Natural killer cell (primary cell): ENCODE measurements around the gene ZCCHC10. TPM values are rescaled to one million over a fixed set of nuclear protein-coding genes. Genes with fewer than 3 reads are reported as not detected.
"Not testable (repeated sequence)": the region's sequence is repeated elsewhere in the genome, so short reads cannot be mapped to it uniquely, and the experiment has no call there.

ENCODE experiments used
- ATAC-seq, 3 donors: fragments of 150-1000 bp in 2 of 3; fragments of 200-7000 bp in 1 of 3; cut with Tn5 transposase; 1 replicate in 1 of 3; 2 replicates in 2 of 3; pipeline ENCODE4 v1.10.0; 2021; ENCODE audit warnings: mild to moderate bottlenecking in 2 of 3, moderate library complexity in 2 of 3
- DNase-seq, 2 donors: peaks; one replicate each; pipeline versions ENCODE4 v3.0.0 to v3.0.0-alpha.2; 2013 to 2021; ENCODE audit warnings: mixed read lengths in 1 of 2
- H3K27ac ChIP-seq: one replicate; pipeline ENCODE4 v1.5.1; 2013; ENCODE audit warnings: mild to moderate bottlenecking, low read length
- H3K27me3 ChIP-seq: one replicate; pipeline ENCODE4 v1.6.1; 2013; ENCODE audit warnings: low read length; ENCODE audit not compliant: control insufficient read depth, insufficient read depth
- H3K36me3 ChIP-seq: one replicate; pipeline ENCODE4 v1.6.1; 2013; ENCODE audit warnings: low read length; ENCODE audit not compliant: control insufficient read depth, insufficient read depth
- H3K4me1 ChIP-seq: one replicate; pipeline ENCODE4 v1.6.1; 2013; ENCODE audit warnings: low read length; ENCODE audit not compliant: control insufficient read depth, insufficient read depth
- H3K4me3 ChIP-seq: one replicate; pipeline ENCODE4 v1.5.1; 2013; ENCODE audit warnings: low read length
- H3K9me3 ChIP-seq: one replicate; pipeline ENCODE4 v1.6.1; 2013; ENCODE audit warnings: low read length; ENCODE audit not compliant: control insufficient read depth, insufficient read depth
- H3K27ac Mint-ChIP-seq, 2 donors: one replicate each; pipeline ENCODE4 v1.8.0; 2022; ENCODE audit warnings: mild to moderate bottlenecking in 2 of 2, mixed read lengths in 2 of 2, moderate library complexity in 1 of 2
- H3K27me3 Mint-ChIP-seq, 2 donors: one replicate each; pipeline ENCODE4 v1.8.0; 2022; ENCODE audit warnings: low read depth in 2 of 2, mixed read lengths in 2 of 2
- H3K36me3 Mint-ChIP-seq: one replicate; pipeline ENCODE4 v1.8.0; 2022; ENCODE audit warnings: mixed read lengths
- H3K4me1 Mint-ChIP-seq, 2 donors: one replicate each; pipeline ENCODE4 v1.8.0; 2022; ENCODE audit warnings: mixed read lengths in 2 of 2
- H3K4me3 Mint-ChIP-seq: one replicate; pipeline ENCODE4 v1.8.0; 2022; ENCODE audit warnings: mild to moderate bottlenecking, moderate library complexity, mixed read lengths
- H3K9me3 Mint-ChIP-seq, 2 donors: one replicate each; pipeline ENCODE4 v1.8.0; 2022; ENCODE audit warnings: mixed read lengths in 2 of 2
- CTCF ChIP-seq: fragments of 200-600 bp; IDR thresholded peaks from one replicate; pipeline ENCODE4 v1.8.0; 2022; ENCODE audit warnings: antibody characterized with exemption
- WGBS: methylation state at CpG from one replicate; pipeline ENCODE4 v1.1.7; 2013; ENCODE audit warnings: missing lambda C conversion rate; ENCODE audit not compliant: insufficient coverage; 5-methylcytosine and 5-hydroxymethylcytosine counted together
- intact Hi-C: fragments of 100-400 bp; cut with micrococcal nuclease; formaldehyde crosslinking; loops from one replicate; pipeline ENCODE4 v1.14.2; 2022
- total RNA-seq, 4 donors: library from RNA; stranded (reverse); fragments of 120-200 nt in 1 of 4; gene quantifications; one replicate each; pipeline versions ENCODE4 v1.2.3 to v1.2.4, GENCODE V29; 2013 to 2022

ZCCHC10 gene
- total RNA-seq, 3 donors from 2014 or later (not counting 1 experiment from before 2014, with no cell fraction given): 18.4 to 20.5 (median 20.4) TPM

DNA sequence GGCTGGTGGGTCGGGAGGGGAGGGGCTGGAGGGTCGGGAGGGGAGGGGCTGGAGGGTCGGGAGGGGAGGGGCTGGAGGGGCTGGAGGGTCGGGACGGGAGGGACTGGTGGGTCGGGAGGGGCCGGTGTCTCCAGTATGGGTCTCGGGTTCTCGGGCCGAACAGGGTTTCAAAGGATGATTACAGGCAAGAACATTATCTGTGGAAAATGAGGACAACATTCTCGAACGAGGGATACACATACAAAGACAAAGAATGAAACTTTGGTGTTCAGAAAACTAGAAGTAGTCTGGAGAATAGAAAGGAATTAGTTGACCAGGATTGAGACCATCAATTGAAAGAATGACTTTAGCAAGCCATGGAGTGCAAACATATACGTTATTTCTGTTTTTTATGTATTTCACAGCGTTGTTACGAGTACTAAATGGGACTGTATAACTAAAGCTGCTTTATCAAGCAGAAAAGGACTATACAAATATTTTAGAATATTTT, 360 bp upstream of the ZCCHC10 start:
- 6% methylated on average over 14 of the region's 15 CpGs for WGBS
- Mint-ChIP-seq H3K36me3 (no peaks in the 10 kb centered on the region), H3K4me3 (peak overlapping the region; percentile 97)

DNA sequence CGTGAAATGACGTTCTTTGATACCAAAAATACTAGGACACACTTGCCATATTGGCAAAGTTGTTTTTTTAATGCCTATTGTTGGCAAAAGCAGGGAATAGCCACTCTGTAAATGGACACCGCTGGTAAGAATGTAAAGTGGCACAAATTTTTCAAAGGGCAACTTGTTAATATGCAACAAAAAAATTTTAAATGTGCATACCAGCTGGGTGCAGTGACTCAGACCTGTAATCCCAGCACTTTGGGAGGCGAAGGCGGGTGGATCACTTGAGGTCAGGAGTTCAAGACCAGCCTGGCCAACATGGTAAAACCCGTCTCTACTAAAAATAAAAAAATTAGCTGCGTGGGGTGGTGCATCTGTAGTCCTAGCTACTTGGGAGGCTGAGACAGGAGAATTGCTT, 6.9 kb downstream of the ZCCHC10 start:
- H3K4me1 ChIP-seq, H3K36me3 Mint-ChIP-seq, H3K27ac Mint-ChIP-seq, H3K4me3 ChIP-seq, H3K27me3 ChIP-seq, intact Hi-C loops, DNase-seq, H3K27me3 Mint-ChIP-seq, H3K9me3 Mint-ChIP-seq, H3K27ac ChIP-seq, H3K4me3 Mint-ChIP-seq, ATAC-seq, H3K9me3 ChIP-seq: not testable (repeated sequence)
- H3K4me1 Mint-ChIP-seq: peaks cover 10 to 12% of the 10 kb centered on the region in 2 donors
- peaks cover 25% of the 10 kb centered on the region for H3K36me3 ChIP-seq
- WGBS: 94% methylated on average over 7 of the region's 7 CpGs

More for the DNA sequence above, 360 bp upstream of the ZCCHC10 start:
- Mint-ChIP-seq H3K27ac (peak overlapping the region; percentile 96), H3K27me3 (no peaks in the 10 kb centered on the region), H3K9me3 (no peaks in the 10 kb centered on the region), H3K4me1 (peaks cover 16 to 21% of the 10 kb centered on the region in 2 donors)
- DNase-seq (no peak), ATAC-seq (no peak)
- H3K27me3 ChIP-seq: no peaks in the 10 kb centered on the region
- peak overlapping the region; percentile 99 for H3K4me3 ChIP-seq
- TF ChIP-seq CTCF: no peak
- no peaks in the 10 kb centered on the region for H3K36me3 ChIP-seq
- intact Hi-C loops: loop anchor here (1.0 kb wide), 2 partner anchors 25 to 63 kb away; partner anchors contain the start of gene AFF4
- H3K4me1 ChIP-seq: peaks cover 6% of the 10 kb centered on the region
- no peaks in the 10 kb centered on the region for H3K9me3 ChIP-seq
- peak overlapping the region; percentile 55 for H3K27ac ChIP-seq

DNA sequence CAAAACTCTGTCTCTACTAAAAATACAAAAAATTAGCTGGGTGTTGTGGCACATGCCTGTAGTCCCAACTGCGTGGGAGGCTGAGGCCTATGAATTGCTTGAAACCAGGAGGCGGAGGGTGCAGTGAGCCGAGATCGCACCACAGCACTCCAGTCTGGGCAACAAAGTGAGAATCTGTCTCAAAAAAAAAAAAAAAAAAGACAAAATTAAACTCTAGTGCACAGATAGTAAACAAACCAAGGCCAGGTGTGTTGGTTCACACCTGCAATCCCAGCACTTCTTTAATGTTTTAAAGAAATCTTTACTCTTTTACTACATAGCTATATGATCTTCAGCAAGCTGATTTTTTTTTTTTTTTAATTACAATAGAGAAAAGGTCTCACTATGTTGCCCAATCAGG, 8.4 kb downstream of the ZCCHC10 start:
- no peaks in the 10 kb centered on the region for H3K4me1 ChIP-seq
- H3K36me3 ChIP-seq: peaks cover 25% of the 10 kb centered on the region
- H3K27me3 Mint-ChIP-seq: no peaks in the 10 kb centered on the region
- no peaks in the 10 kb centered on the region for H3K36me3 Mint-ChIP-seq
- no peak for TF ChIP-seq CTCF
- no peak overlapping the region for H3K27ac Mint-ChIP-seq
- ATAC-seq (no peak), DNase-seq (no peak)
- H3K27me3 ChIP-seq: no peaks in the 10 kb centered on the region
- no peak overlapping the region for H3K4me3 ChIP-seq
- peaks cover 4 to 7% of the 10 kb centered on the region in 2 donors for H3K4me1 Mint-ChIP-seq
- no peak overlapping the region for H3K4me3 Mint-ChIP-seq
- no peaks in the 10 kb centered on the region for H3K9me3 ChIP-seq
- 79% methylated on average over 4 of the region's 4 CpGs for WGBS
- no peak overlapping the region for H3K27ac ChIP-seq
- no peaks in the 10 kb centered on the region for H3K9me3 Mint-ChIP-seq
- intact Hi-C loops: no loop called here

GRCh38 chr5:133015466-133015865, 10.9 kb downstream of the ZCCHC10 start:
- DNase-seq (no peak), ATAC-seq (no peak)
- Histone ChIP-seq H3K4me3 (no peak overlapping the region), H3K4me1 (no peaks in the 10 kb centered on the region), H3K27me3 (no peaks in the 10 kb centered on the region), H3K27ac (no peak overlapping the region), H3K36me3 (peaks cover 23% of the 10 kb centered on the region), H3K9me3 (no peaks in the 10 kb centered on the region)
- H3K27ac Mint-ChIP-seq: no peak overlapping the region
- WGBS: no CpG with 5 or more reads among the region's 1 CpG
- no peak overlapping the region for H3K4me3 Mint-ChIP-seq
- intact Hi-C loops: no loop called here
- peaks cover 4 to 7% of the 10 kb centered on the region in 2 donors for H3K4me1 Mint-ChIP-seq
- H3K27me3 Mint-ChIP-seq: no peaks in the 10 kb centered on the region
- H3K36me3 Mint-ChIP-seq: no peaks in the 10 kb centered on the region
- H3K9me3 Mint-ChIP-seq: no peaks in the 10 kb centered on the region
- no peak for TF ChIP-seq CTCF

DNA sequence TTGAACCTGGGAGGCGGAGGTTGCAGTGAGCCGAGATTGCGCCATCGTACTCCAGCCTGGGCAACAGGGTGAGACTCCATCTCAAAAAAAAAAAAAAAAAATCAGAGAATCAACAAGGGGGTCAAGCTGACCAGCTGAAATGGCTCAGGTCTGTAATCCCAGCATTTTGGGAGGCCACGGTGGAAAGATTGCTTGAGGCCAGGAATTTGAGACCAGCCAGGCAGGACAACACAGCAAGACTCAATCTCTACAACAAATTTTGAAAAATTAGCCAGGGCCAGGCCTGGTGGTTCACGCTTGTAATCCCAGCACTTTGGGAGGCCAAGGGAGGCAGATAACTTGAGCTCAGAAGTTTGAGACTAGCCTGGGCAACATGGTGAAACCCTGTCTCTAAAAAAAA, 17.9 kb downstream of the ZCCHC10 start:
- H3K4me3 Mint-ChIP-seq, H3K27ac Mint-ChIP-seq, intact Hi-C loops, H3K36me3 Mint-ChIP-seq, ATAC-seq, DNase-seq, H3K27ac ChIP-seq, H3K4me3 ChIP-seq, H3K4me1 Mint-ChIP-seq, H3K27me3 Mint-ChIP-seq, H3K9me3 Mint-ChIP-seq, H3K9me3 ChIP-seq, H3K4me1 ChIP-seq, H3K27me3 ChIP-seq: not testable (repeated sequence)
- 83% methylated on average over 6 of the region's 6 CpGs for WGBS
- H3K36me3 ChIP-seq: peaks cover 24% of the 10 kb centered on the region
